SKM-1 treated with dmso at 0.1 percent for 144 hours (cell line): ENCODE data around the gene MTRR.
"Not testable (repeated sequence)": the region's sequence is repeated elsewhere in the genome, so short reads cannot be mapped to it uniquely, and the experiment has no call there.

ENCODE experiments used
- DNase-seq: peaks from one replicate; lab custom pipeline; 2025; ENCODE audit not compliant: unreplicated experiment; lab: John Stamatoyannopoulos, UW

MTRR gene

GRCh38 chr5:7894439-7894838, 25.5 kb downstream of the MTRR start:
- no peak for DNase-seq

- no peak for DNase-seq
Observed at GRCh38 chr5:7894860-7895259, 25.9 kb downstream of the MTRR start.

- DNase-seq: peak; percentile 11
Observed at GRCh38 chr5:7897014-7897600, 28.2 kb downstream of the MTRR start.

GRCh38 chr5:7902201-7902600, 33.3 kb downstream of the MTRR start:
- no peak for DNase-seq

- no peak for DNase-seq
Observed at GRCh38 chr5:7902666-7903625, 34.0 kb downstream of the MTRR start.

GRCh38 chr5:7904170-7904569, 35.2 kb downstream of the MTRR start:
- DNase-seq: no peak

GRCh38 chr5:7907612-7908011, 38.7 kb downstream of the MTRR start:
- no peak for DNase-seq

GRCh38 chr5:7908317-7908716, 39.4 kb downstream of the MTRR start:
- no peak for DNase-seq

- DNase-seq: no peak
Observed at GRCh38 chr5:7910738-7911428, 41.9 kb downstream of the MTRR start.

- not testable (repeated sequence) for DNase-seq
Observed at GRCh38 chr5:7911429-7911771, 42.5 kb downstream of the MTRR start.

- no peak for DNase-seq
Observed at GRCh38 chr5:7916171-7916804, 47.3 kb downstream of the MTRR start.

- no peak for DNase-seq
Observed at GRCh38 chr5:7917130-7918123, 48.5 kb downstream of the MTRR start.

GRCh38 chr5:7925961-7926695, 57.2 kb downstream of the MTRR start:
- DNase-seq: no peak

- DNase-seq: no peak
Observed at GRCh38 chr5:7926720-7927119, 57.8 kb downstream of the MTRR start.

GRCh38 chr5:7927466-7928375, 58.8 kb downstream of the MTRR start:
- DNase-seq: peak; percentile 59

GRCh38 chr5:7930011-7930410, 61.1 kb downstream of the MTRR start:
- no peak for DNase-seq

- DNase-seq: no peak
Observed at GRCh38 chr5:7941692-7942091, 72.7 kb downstream of the MTRR start.

- no peak for DNase-seq
Observed at GRCh38 chr5:7947301-7947700, 78.4 kb downstream of the MTRR start.
